ENCODE data around the gene PYY.

- TF ChIP-seq TAF1 (IDR thresholded peaks at IDR 0.05; ENCODE audit: borderline replicate concordance, insufficient read depth, low read length) (no peak), POLR2AphosphoS5 (IDR thresholded peaks at IDR 0.05; ENCODE audit: low read depth, low read length) (no peak)
Measured at GRCh38 chr17:43942051-43942685, 11.6 kb downstream of the PYY start, which contains the start of gene PPY.
